Activated CD8-positive, alpha-beta memory T cell treated with anti-CD3 and anti-CD28 coated beads for 4 hours (primary cell): ENCODE measurements around the gene PTPRN2.
"Not testable (repeated sequence)": the region's sequence is repeated elsewhere in the genome, so short reads cannot be mapped to it uniquely, and the experiment has no call there.

ENCODE experiments used
- DNase-seq, 2 donors: peaks; one replicate each; pipeline ENCODE4 v3.0.0-alpha.2; 2020; ENCODE audit warnings: low read depth in 2 of 2

The PTPRN2 gene

DNA sequence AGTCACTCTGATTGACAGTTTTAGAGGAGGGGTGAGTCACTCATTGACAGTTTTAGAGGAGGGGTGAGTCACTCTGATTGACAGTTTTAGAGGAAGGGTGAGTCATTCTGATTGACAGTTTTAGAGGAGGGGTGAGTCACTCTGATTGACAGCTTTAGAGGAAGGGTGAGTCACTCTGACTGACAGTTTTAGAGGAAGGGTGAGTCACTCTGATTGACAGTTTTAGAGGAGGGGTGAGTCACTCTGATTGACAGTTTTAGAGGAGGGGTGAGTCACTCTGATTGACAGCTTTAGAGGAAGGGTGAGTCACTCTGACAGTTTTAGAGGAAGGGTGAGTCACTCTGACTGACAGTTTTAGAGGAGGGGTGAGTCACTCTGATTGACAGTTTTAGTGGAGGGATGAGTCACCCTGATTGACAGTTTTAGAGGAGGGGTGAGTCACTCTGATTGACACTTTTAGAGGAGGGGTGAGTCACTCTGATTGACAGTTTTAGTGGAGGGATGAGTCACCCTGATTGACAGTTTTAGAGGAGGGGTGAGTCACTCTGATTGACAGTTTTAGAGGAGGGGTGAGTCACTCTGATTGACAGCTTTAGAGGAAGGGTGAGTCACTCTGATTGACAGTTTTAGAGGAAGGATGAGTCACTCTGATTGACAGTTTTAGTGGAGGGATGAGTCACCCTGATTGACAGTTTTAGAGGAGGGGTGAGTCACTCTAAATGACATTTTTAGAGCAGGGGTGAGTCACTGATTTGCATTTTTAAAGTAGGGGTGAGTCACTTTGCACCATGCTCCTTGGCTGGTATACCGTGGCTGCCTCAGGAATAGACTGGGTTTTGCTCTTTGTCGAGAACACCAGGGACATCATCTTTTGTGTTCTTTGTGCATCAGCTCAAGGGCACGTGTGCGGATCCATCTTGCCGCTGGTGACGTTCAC lies 654.1 kb downstream of the PTPRN2 start:
- not testable (repeated sequence) for DNase-seq

DNA sequence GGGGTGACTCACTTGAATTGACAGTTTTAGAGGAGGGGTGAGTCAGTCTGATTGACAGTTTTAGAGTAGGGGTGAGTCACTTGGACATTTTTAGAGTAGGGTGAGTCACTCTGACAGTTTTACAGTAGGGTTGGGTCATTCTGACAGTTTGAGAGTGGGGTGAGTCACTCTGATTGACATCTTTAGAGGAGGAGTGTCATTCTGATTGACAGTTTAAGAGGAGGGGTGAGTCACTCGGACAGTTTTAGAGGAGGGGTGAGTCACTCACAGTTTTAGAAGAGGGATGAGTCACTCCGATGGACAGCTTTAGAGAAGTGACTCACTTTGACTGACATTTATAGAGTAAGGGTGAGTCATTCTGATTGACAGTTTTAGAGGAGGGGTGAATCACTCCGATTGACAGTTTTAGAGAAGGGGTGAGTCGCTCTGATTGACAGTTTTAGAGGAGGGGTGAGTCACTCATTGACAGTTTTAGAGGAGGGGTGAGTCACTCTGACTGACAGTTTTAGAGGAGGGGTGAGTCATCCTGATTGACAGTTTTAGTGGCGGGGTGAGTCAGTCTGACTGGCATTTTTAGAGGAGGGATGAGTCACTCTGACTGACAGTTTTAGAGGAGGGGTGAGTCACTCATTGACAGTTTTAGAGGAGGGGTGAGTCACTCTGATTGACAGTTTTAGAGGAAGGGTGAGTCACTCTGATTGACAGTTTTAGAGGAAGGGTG lies 655.0 kb downstream of the PTPRN2 start:
- no peak for DNase-seq

DNA sequence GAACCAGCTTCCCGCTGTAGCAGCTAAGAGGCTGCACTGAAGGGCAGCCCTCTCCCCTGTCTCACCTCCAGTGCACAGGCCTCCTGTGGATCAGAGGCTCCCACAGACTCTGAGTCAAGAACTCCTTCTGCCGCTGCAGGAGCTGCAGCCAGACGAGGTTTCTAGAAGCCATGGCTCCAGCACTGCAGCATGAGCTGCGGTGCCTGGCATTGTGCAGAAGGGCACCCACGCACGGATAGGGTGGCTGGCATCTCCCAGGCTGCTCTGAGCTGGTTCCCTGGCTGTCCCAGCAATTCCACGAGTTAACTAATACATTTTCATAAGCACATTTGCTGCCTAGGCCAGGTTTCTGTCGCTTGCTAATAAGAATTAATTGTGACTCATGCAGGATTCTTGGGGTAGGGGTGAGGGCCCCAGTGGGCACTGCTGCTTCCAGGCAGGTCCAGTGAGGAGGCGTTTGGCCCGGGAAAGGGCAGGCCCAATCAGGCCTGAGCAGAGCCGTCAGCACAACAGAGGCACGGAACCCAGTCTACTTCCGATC lies 656.6 kb downstream of the PTPRN2 start:
- DNase-seq, result no peak

DNA sequence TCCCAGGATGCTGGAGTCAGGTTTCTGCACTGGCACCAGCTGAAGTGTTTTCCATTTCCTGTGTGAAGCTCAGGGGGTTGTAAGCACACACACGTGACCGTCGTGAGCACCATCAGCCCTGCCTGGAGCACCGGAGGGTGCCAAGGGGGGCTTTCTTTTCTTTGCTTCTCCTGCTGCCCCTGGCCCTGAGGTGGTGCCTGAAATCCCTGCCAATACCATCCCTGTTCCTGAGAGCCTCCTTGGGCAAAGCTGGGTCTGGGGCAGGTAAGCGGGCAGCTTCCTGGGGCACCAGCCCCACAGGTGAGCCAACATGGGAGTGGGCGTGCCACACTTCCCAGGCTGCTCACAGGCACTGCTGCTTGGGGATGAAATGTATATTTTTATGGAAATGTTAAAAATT lies 657.2 kb downstream of the PTPRN2 start:
- DNase-seq, result no peak

DNA sequence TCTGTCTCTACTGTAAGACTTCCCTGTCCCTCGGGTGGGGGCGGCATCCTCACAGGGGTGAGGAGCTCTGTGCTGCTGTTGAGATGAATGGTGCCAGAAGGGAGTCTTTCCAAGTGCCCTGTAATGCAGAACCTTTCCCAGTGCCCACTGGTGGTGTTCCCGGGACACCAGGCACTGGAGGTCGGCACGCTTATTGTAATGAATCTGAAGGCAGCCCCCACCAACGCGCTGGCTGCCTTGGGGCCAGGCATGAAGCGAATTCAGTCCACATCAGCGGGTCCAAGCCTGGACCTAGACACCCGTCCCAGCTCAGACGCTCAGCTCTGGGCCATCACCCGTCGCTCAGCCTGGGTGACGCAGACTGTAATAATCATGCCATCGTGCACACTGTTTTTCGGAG lies 658.0 kb downstream of the PTPRN2 start:
- DNase-seq, result no peak

DNA sequence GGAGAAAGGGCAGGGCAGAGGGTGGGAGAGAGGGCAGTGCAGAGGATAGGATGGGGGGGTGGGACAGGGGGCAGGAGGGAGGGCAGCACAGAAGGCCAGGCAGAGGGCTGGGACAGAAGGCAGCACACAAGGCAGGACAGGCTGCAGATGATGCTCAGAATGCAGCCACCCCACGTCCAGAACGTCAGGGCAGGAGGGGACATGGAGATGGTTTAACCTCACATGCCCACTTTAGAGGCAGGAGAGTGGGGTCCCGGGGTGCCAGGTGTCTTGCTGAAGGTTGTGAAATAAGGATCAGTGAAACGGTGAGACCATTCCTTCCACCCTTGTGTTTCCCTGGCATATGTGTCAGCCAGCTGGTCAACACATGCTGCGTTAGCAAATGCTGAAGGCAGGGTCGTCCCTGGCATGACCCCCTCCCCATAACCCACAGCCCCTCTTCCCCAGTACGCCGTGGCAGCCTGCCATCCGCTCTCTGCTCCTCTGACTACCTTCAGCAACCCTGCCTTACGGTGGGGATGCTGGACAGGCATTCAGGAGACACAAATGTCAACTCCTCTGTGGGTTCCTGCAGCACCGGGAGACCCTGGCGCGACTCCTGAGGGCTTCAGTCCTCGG lies 658.7 kb downstream of the PTPRN2 start:
- DNase-seq, result no peak

DNA sequence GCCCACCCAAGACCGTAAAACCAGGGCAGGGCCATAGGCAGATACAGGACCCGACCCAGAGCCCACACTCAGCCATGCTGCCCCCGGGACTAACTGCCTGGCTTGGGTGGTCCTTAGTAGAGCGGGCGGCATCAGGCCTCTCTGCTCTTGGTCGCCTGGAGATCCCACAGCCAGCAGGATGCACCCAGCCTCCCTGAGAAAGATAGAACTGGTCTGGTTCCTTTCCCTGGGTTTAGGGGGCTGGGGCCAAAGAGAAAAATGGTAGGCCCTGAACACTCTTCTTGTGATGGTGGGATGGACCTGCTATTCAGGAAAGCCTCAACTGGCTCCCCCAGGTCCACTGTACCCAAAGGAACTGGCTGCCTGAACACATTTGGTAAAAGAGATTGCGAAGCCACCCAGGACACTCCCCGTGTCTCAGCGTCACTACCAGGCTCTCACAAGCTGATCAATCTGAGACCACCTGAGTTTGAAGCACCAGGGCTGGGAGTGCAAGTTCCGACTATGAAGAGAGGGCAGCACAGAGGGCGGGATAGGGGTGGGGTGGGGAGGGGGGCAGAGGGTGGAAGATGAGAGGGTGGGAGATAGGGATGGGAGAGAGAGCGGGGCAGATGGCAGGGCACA lies 659.3 kb downstream of the PTPRN2 start:
- DNase-seq, result no peak

DNA sequence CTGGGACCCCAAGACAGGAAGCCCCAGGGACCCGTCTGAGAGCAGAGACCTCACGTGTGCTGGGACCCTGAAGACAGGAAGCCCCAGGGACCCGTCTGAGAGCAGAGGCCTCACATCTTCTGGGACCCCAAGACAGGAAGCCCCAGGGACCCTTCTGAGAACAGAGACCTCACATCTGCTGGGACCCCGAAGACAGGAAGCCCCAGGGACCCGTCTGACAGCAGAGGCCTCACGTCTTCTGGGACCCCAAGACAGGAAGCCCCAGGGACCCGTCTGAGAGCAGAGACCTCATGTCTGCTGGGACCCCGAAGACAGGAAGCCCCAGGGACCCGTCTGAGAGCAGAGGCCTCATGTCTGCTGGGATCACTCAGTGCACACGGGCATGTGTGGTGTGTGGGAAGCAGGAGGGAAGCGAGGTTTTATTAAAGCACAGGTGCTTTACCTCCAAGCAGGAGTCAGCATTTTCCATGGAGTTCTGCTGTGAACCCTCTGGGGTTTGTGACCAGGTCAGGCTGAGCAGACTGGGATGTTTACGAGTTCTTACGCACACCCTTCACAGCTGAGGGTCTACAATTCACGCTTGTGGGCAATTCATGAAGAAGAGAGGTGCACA lies 660.2 kb downstream of the PTPRN2 start:
- DNase-seq, result no peak

DNA sequence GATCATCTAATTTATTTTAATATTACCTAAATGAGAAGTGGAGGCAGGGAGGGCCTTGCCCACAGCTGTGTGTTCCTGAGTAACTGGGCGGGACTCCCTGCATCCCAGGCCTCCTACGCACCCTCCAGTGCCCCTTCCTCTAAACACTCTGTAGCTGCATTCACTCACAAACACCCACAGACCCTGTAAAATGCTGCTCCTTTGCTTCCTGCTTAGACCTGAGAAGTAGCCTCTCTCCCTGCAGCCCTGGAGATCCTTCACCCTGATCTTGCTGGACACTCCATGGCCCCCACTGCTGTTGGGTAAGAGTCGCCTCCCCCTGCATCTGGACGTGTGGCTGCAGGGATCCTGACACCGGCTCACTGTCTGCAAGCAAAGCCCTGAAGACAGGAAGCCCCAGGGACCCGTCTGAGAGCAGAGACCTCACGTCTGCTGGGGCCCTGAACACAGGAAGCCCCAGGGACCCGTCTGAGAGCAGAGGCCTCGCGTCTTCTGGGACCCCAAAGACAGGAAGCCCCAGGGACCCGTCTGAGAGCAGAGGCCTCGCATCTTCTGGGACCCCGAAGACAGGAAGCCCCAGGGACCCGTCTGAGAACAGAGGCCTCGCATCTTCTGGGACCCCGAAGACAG lies 661.0 kb downstream of the PTPRN2 start:
- no peak for DNase-seq

DNA sequence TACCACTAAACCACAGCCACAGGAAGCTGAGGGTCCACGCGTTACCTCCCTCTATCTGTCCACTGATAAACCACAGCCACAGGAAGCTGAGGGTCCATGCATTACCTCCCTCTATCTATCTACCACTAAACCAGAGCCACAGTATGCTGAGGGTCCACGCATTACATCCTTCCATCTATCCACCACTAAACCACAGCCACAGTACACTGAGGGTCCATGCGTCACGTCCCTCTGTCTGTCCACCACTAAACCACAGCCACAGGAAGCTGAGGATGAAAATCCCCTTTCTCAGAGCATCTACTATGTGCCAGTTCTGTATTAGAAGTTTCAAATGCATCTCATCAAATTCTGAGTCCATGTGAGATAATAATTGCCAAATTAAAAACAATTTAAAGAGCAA lies 661.5 kb downstream of the PTPRN2 start:
- DNase-seq, result no peak

DNA sequence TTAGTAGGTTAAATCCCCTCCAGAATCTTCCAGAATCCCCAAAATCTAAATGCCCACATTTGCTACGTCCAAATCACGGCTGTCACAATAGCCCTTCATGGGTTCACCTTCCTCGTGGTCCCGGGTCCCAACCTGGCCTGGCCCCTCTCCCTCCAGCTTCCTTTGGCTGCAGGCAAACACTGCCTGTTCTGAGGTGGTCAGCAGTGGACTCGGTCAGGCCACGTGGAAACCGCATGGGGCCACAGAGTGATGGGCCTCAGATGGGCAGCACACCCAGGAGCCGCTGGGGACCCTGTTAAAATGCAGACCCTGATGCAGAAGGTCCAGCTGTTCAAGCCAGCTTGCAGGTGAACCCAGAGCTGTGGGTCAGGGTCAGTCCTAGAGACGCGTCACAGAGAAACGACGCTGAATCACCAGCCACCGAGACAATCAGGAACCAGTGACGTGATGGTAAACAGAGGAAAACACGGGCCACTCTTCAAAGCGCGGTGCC lies 662.2 kb downstream of the PTPRN2 start:
- DNase-seq, result no peak

DNA sequence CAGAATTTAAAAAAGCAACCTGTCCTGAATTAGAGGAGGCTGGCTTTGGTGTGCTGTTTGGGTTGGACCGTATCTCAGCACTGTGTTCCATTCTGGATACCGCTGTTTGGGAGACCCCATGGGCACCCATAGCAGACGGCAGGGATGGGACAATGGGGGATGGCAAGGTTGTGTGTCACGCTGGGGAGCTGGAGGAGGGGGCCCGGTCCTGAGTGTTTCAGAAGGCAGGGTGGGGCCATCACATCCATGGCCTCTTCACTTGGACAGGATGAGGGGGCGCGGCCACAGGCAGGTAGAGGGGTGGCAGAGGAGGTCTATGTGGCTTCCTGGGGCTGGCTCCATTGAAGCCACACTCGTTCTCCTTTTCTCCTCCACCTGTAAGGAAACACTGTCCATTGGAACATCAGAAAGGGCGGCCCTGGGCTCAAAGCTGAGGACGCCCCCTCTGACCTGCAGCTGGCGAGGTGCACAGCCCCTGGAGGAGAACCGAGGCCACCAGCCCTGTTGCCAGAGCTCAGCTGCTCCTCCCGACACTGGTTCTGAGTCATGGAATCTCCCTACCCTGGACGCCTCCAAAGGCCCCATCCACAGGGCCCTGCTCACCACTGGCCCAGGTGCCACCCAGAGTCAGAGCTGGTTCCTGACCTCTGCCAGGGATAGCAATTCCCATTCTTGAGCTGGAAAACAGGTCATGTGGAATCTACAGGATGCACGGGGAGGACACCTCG lies 663.6 kb downstream of the PTPRN2 start:
- DNase-seq, result no peak

DNA sequence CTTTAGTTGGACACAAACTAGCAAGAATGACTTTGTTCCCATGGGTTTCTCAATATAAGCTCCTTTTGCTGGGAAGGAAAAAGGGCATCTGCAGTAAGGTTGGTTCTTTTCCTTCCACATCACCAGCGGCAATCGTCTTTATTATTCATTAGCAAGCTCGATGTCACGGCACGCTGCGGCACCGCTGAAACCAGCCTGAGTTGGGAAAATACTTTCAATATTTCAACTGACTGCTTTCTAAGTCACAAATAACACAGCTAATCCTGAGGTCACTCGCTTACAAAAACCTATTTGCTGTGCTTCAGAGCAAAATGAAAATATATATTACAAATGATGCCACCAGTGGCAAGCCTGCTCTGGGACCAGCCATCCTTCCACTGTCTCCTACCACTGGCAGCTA lies 665.0 kb downstream of the PTPRN2 start:
- DNase-seq, result no peak

DNA sequence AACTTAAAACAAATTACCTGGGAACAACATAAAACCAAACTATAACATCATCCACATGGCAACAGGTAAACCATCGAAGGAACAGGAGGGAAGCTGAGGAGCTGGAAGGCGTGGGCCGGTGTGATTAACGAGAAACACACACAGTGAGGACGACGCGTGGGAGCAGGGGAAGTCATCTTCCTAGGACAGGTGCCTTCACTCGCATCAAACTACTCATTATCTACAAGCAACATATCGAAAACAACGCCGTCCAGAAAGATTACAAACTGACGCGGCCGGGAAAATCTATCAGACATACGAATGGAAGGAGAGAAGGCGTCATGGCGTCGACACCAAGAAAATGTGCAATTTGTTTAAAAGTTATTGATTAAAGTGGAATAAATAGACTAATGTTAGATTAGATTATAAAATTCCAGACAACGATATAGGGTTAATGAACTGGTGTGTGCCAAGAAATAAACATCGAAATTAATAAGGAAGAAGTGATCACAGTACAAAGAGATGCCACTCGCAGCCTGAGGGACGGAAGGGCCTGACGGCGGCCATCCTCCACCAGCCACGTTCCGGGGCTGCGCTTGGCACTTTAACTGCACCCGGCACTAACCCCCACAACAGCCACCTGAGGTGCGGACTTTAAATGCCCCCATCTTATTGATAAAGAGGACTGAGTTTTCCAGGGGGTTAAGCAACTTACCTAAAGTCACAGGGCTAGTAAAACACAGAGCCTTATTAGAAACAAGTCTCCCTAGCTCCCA lies 669.1 kb downstream of the PTPRN2 start:
- no peak for DNase-seq

DNA sequence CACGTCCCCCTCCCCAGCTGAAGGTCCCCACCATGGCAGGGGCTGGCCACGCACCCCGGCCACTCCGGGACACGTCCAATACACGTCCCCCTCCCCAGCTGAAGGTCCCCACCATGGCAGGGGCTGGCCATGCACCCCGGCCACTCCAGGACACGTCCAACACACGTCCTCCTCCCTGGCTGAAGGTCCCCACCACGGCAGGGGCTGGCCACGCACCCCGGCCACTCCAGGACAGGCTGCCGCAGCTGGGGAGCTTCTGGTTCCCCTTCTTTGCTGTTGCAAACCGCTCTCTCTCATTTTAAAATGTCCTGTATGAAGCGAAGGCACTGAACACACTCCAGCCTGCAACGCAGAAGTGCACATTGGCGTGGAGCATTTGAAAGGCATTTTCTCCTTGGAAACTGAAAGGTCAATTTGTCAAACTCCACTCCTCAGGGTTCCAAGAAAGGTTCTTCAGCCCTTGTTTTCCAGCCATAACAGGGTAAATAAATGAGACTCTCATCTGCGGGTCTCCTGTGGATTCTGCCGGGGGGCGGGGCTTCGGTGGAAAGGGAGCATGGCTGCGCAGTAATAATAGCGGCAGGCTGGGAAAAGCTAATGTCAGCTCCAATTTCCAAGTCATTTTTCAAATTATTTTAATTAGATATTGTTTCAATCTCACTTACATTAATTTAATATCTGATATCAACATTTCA lies 670.5 kb downstream of the PTPRN2 start:
- DNase-seq, result no peak

DNA sequence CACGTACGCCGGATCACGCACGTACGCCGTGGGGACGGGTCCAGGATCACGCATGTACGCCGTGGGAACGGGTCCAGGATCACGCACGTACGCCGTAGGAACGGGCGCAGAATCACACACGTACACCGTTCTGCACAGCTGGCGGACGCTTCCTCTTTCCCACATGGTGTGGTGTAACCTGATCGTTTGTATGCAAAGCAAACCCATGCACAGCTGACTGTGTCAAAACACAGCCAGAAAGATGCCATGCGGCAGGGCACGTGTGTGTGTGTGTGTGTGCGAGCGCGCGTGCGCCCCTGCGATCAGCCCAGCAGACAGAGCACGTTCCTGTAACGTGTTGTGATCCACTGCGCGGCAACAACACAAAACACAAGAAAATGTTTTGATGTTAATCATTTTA lies 677.2 kb downstream of the PTPRN2 start:
- DNase-seq, result no peak

DNA sequence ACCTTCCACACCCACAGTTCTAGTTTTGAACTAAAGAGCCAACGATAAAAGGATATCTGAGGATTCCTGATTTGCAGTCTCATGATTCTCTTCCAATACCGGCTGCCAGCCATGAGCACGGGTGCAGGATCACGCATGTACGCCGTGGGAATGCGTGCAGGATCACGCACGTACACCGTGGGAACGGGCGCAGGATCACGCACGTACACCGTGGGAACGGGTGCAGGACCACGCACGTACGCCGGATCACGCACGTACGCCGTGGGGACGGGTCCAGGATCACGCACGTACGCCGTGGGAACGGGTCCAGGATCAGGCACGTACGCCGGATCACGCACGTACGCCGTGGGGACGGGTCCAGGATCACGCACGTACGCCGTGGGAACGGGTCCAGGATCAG lies 677.6 kb downstream of the PTPRN2 start:
- not testable (repeated sequence) for DNase-seq

DNA sequence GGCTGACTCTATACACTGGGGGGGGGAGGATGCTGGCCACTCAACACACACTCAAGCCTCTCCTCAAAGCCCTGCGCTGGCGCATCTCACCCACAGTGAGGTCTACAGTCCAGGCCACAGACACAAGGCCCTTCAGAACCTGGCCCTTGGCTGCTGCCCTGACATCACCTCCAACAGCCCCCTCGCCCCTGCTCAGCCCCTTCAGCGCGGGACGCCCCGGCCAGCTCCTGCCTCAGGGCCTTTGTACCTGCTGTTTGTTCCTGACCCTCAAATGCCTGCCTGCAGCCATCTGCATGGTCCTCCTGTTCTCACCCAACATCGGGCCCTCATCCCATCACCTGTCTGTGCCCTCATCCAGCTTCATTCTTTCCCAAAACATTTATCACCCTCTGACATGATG lies 678.3 kb downstream of the PTPRN2 start:
- no peak for DNase-seq
